ENCODE results near the gene MAPK12.

The MAPK12 gene

GRCh38 chr22:50298937-50299784 lies 37.7 kb upstream of the MAPK12 start:
- DNase-seq = no peak

GRCh38 chr22:50298266-50298637 lies 36.8 kb upstream of the MAPK12 start:
- DNase-seq = no peak

- no peak for DNase-seq
Measured at GRCh38 chr22:50297510-50298265, 36.2 kb upstream of the MAPK12 start.

GRCh38 chr22:50296658-50297490 lies 35.4 kb upstream of the MAPK12 start:
- DNase-seq = no peak

GRCh38 chr22:50294319-50294656 lies 32.8 kb upstream of the MAPK12 start:
- no peak for DNase-seq

GRCh38 chr22:50293441-50294318 lies 32.2 kb upstream of the MAPK12 start:
- DNase-seq = no peak

GRCh38 chr22:50292643-50293440 lies 31.4 kb upstream of the MAPK12 start:
- DNase-seq = no peak

- no peak for DNase-seq
Measured at GRCh38 chr22:50289942-50290630, 28.6 kb upstream of the MAPK12 start.

GRCh38 chr22:50289151-50289941 lies 27.9 kb upstream of the MAPK12 start:
- DNase-seq = no peak

GRCh38 chr22:50287731-50288130 lies 26.2 kb upstream of the MAPK12 start:
- no peak for DNase-seq

GRCh38 chr22:50286701-50287318 lies 25.3 kb upstream of the MAPK12 start:
- no peak for DNase-seq

- no peak for DNase-seq
Measured at GRCh38 chr22:50286275-50286674, 24.8 kb upstream of the MAPK12 start.

- DNase-seq = no peak
Measured at GRCh38 chr22:50285568-50286229, 24.2 kb upstream of the MAPK12 start.

GRCh38 chr22:50284479-50284878 lies 23.0 kb upstream of the MAPK12 start:
- no peak for DNase-seq

- no peak for DNase-seq
Measured at GRCh38 chr22:50283821-50284220, 22.3 kb upstream of the MAPK12 start.

GRCh38 chr22:50282361-50283155 lies 21.1 kb upstream of the MAPK12 start:
- DNase-seq = no peak

- no peak for DNase-seq
Measured at GRCh38 chr22:50281957-50282356, 20.5 kb upstream of the MAPK12 start.

- DNase-seq = no peak
Measured at GRCh38 chr22:50281384-50281760, 19.9 kb upstream of the MAPK12 start.
